Fibroblast of skin of left biceps (primary cell): Measurements from ENCODE around the gene IGF2BP1.
A peak's percentile ranks its signal among the peaks of the same experiment; 100 is the strongest.
"Not testable (repeated sequence)": the region's sequence is repeated elsewhere in the genome, so short reads cannot be mapped to it uniquely, and the experiment has no call there.

Source experiments
- DNase-seq, 2 experiments: peaks; one replicate each; pipeline ENCODE4 v3.0.0-alpha.2; 2013; ENCODE audit warnings: low read depth in 2 of 2

IGF2BP1 gene

GRCh38 chr17:48995974-48996721 is 1.0 kb upstream of the IGF2BP1 start:
- no peak for DNase-seq

- DNase-seq = no peak
These were observed 473 bp upstream of the IGF2BP1 start for GRCh38 chr17:48996722-48997102.

GRCh38 chr17:48997827-48998586 is 822 bp downstream of the IGF2BP1 start:
- DNase-seq = no peak

- no peak for DNase-seq
These were observed 1.6 kb downstream of the IGF2BP1 start for GRCh38 chr17:48998587-48999440.

GRCh38 chr17:49000943-49001342 is 3.8 kb downstream of the IGF2BP1 start:
- DNase-seq = peak in 1 of 2 experiments; percentile 33

- DNase-seq = no peak
These were observed 4.5 kb downstream of the IGF2BP1 start for GRCh38 chr17:49001671-49002070.

- DNase-seq = no peak
These were observed 5.1 kb downstream of the IGF2BP1 start for GRCh38 chr17:49002331-49002730.

- no peak for DNase-seq
These were observed 5.6 kb downstream of the IGF2BP1 start for GRCh38 chr17:49002766-49003165.

- no peak for DNase-seq
These were observed 6.6 kb downstream of the IGF2BP1 start for GRCh38 chr17:49003557-49004511.

GRCh38 chr17:49005140-49005539 is 8.0 kb downstream of the IGF2BP1 start:
- no peak for DNase-seq

- DNase-seq = not testable (repeated sequence)
These were observed 11.7 kb downstream of the IGF2BP1 start for GRCh38 chr17:49008908-49009307.

GRCh38 chr17:49012769-49013255 is 15.6 kb downstream of the IGF2BP1 start:
- DNase-seq = no peak

- DNase-seq = no peak
These were observed 16.4 kb downstream of the IGF2BP1 start for GRCh38 chr17:49013311-49014213.

GRCh38 chr17:49015179-49015923 is 18.2 kb downstream of the IGF2BP1 start:
- DNase-seq = no peak

GRCh38 chr17:49015924-49016774 is 19.0 kb downstream of the IGF2BP1 start:
- DNase-seq = no peak

- no peak for DNase-seq
These were observed 19.7 kb downstream of the IGF2BP1 start for GRCh38 chr17:49016775-49017463.

- no peak for DNase-seq
These were observed 21.0 kb downstream of the IGF2BP1 start for GRCh38 chr17:49018116-49018612.
